GM18867 (cell line): ENCODE results near the gene ADRA2C.

Source experiments
- ATAC-seq: cut with Tn5 transposase; IDR thresholded peaks from one replicate; pipeline ENCODE4 v1.9.1; 2021; ENCODE audit warnings: mild to moderate bottlenecking, moderate library complexity; ENCODE audit not compliant: unreplicated experiment

Gene ADRA2C

GRCh38 chr4:3791910-3792542, 25.8 kb downstream of the ADRA2C start:
- no peak for ATAC-seq

GRCh38 chr4:3792813-3793212, 26.6 kb downstream of the ADRA2C start:
- ATAC-seq, result no peak

GRCh38 chr4:3793545-3793944, 27.4 kb downstream of the ADRA2C start:
- no peak for ATAC-seq

GRCh38 chr4:3796960-3797359, 30.8 kb downstream of the ADRA2C start:
- no peak for ATAC-seq

- no peak for ATAC-seq
Observed at GRCh38 chr4:3797831-3798790, 31.9 kb downstream of the ADRA2C start.

- ATAC-seq, result no peak
Observed at GRCh38 chr4:3799496-3799895, 33.3 kb downstream of the ADRA2C start.

GRCh38 chr4:3800351-3800750, 34.2 kb downstream of the ADRA2C start:
- no peak for ATAC-seq

- ATAC-seq, result no peak
Observed at GRCh38 chr4:3801521-3801920, 35.3 kb downstream of the ADRA2C start.

- no peak for ATAC-seq
Observed at GRCh38 chr4:3801931-3802550, 35.9 kb downstream of the ADRA2C start.

- ATAC-seq, result no peak
Observed at GRCh38 chr4:3802571-3803474, 36.6 kb downstream of the ADRA2C start.

- ATAC-seq, result no peak
Observed at GRCh38 chr4:3803475-3803847, 37.3 kb downstream of the ADRA2C start.

- ATAC-seq, result no peak
Observed at GRCh38 chr4:3803946-3804345, 37.8 kb downstream of the ADRA2C start.

- ATAC-seq, result no peak
Observed at GRCh38 chr4:3805026-3805425, 38.8 kb downstream of the ADRA2C start.

- no peak for ATAC-seq
Observed at GRCh38 chr4:3805731-3806130, 39.5 kb downstream of the ADRA2C start.

- ATAC-seq, result no peak
Observed at GRCh38 chr4:3807311-3807710, 41.1 kb downstream of the ADRA2C start.

- no peak for ATAC-seq
Observed at GRCh38 chr4:3807822-3808496, 41.8 kb downstream of the ADRA2C start.

- no peak for ATAC-seq
Observed at GRCh38 chr4:3808597-3808996, 42.4 kb downstream of the ADRA2C start.

- no peak for ATAC-seq
Observed at GRCh38 chr4:3809028-3809427, 42.8 kb downstream of the ADRA2C start.

GRCh38 chr4:3809451-3810110, 43.4 kb downstream of the ADRA2C start:
- no peak for ATAC-seq
